DMS 273 treated with DMSO at 0.1 percent for 48 hours (cell line): Measurements from ENCODE around the gene TKFC.

ENCODE experiments used
- DNase-seq: peaks from one replicate; lab custom pipeline; 2025; lab: John Stamatoyannopoulos, UW

TKFC gene, protein sequence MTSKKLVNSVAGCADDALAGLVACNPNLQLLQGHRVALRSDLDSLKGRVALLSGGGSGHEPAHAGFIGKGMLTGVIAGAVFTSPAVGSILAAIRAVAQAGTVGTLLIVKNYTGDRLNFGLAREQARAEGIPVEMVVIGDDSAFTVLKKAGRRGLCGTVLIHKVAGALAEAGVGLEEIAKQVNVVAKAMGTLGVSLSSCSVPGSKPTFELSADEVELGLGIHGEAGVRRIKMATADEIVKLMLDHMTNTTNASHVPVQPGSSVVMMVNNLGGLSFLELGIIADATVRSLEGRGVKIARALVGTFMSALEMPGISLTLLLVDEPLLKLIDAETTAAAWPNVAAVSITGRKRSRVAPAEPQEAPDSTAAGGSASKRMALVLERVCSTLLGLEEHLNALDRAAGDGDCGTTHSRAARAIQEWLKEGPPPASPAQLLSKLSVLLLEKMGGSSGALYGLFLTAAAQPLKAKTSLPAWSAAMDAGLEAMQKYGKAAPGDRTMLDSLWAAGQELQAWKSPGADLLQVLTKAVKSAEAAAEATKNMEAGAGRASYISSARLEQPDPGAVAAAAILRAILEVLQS

GRCh38 chr11:61332797-61333549 lies at the start of gene TKFC, which contains the start of gene DDB1:
Gene TKFC, plus strand, starts transcription at chr11:61333228. Its CDS starts 1,501 bp downstream, at chr11:61334729.
Gene DDB1, minus strand, starts transcription at chr11:61333105. Its CDS starts 137 bp downstream, at chr11:61332968.
- peak; percentile 61 for DNase-seq

GRCh38 chr11:61283613-61284012 lies 49.4 kb upstream of the TKFC start:
- no peak for DNase-seq

DNA sequence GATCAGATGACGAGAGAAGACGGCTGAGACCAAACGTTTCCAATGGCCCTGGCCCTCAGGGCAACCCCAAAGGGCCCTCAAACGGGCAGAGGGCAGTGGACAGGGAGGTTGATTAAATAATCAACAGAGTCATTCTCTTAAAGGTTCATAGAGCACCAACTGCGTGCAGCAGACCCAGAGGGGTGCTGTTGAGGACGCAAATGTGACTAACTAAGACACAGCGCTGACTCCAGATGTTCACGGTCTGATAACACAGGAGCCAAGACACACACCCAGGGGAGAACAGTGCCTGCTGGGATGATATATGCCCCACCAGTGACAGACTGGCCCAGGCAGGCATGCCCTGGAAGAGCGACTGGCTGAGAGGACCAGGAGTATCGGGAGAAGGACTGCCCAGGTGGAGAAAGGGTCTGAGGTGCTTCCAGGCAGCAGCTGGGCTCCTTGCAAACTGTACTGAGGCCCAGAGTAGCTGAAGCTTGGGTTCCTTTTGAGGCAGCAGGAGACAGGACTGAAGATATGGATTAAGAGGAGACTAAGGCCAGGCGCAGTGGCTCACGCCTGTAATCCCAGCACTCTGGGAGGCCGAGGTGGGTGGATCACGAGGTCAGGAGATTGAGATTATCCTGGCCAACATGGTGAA lies 45.6 kb upstream of the TKFC start:
- DNase-seq: no peak

DNA sequence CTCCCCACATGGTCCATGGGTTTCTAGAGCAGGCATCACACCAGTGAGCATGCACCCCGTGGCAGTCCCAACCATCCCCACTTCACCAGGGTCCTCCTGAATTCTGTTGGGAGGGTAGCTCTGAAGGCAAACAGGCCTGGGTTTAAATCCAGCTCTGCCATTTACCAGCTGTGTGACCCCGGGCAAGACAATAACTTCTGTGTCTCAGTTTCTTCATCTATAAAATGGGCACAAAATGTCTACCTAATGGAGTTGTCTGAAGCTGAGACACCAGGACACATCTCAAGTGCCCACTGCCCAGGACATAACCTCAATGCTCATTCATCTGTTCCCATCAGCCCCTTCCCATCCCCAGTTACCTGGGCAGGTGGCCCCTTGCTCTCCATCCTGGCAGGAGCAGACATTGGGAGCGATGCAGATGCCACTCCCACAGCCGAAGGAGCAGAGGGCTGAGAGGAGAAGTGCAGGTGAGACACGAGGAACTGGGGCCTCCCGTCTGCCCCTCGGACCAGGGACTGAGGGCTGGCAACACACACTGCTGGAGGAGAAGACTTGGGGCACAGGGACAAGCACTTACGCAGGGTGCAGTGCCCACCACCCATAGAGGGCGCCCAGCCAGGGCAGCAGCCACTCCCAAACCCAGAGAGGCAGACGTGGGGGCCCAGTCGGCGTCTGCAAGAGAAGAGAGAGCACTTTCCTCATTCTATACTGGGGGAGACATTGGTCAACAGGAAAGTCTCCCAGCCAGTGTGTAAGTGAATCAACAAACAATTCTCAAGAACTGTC lies 41.9 kb upstream of the TKFC start:
- DNase-seq: no peak

DNA sequence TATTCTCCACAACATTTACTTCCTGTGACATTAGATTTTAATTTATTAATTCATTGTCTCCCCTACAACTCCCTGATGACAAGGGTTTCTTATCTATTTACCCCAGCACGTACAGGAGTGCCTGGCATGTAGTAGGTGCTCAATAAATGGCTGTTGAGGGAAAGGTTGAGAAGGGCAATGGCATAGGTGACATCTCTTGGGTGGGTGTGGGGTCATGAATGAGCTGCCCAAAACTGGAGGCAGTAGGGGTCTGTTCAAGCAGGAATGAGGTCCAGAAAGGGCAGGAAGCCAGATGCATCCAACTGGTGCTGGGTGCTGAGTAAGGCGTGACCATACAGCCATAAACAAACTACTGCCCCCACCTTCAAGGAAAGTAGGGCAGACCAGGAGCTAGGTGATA lies 40.7 kb upstream of the TKFC start:
- no peak for DNase-seq

GRCh38 chr11:61293867-61294716 lies 38.9 kb upstream of the TKFC start:
- peak; percentile 12 for DNase-seq

DNA sequence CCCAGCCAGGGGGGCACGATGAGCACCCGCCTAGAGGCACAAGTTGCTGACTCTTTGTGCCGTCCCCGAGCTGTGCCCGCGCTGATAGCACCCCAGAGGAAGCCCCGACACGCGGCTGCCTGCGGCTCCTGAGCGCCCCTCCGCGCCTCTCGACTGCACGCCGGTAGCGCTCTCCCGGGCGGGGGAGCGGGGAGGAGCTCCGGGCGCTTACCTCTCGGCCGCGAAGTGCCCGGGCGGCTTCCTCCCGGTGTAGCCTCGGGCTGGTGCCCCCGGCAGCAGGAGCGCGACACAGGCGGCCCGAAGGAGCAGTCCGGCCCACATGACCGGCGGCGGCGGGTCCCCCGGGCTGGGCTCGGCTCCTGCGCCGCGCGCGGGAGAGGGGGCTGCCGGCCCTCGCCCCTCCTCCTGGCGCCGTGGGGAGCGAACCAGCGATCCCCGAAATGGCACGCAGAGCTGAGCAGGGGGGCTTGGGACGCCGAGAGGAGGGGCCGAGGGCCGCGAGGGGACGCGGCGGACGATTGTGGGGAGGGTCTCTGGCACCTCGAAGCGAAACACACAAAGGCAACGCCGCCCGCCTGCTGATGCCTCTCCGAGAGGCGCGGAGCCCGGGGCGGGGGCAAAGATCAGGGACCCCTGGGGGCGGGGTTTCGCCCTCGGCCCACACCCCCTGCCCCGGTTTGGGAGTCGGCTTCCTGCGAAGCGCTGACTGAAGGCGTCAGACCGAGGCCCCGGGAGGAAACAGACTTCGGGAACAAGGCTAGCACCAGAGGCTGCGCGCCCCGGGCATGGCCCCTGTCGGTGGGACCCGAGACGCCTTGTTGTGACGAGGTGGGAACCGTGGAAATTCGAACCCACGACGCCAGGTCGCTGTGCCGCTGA lies 38.1 kb upstream of the TKFC start, which contains the start of gene VWCE:
TSS of gene VWCE (minus strand) at position 600 of the 879 bp plus-strand sequence. CDS start at position 321, 279 bp downstream.
- DNase-seq: peak; percentile 9

- DNase-seq: peak; percentile 22
Observed at GRCh38 chr11:61295596-61295926, 37.5 kb upstream of the TKFC start.

GRCh38 chr11:61297341-61297740 lies 35.7 kb upstream of the TKFC start:
- no peak for DNase-seq

- DNase-seq: no peak
Observed at GRCh38 chr11:61297746-61298145, 35.3 kb upstream of the TKFC start.

- DNase-seq: no peak
Observed at GRCh38 chr11:61298663-61299244, 34.3 kb upstream of the TKFC start.

DNA sequence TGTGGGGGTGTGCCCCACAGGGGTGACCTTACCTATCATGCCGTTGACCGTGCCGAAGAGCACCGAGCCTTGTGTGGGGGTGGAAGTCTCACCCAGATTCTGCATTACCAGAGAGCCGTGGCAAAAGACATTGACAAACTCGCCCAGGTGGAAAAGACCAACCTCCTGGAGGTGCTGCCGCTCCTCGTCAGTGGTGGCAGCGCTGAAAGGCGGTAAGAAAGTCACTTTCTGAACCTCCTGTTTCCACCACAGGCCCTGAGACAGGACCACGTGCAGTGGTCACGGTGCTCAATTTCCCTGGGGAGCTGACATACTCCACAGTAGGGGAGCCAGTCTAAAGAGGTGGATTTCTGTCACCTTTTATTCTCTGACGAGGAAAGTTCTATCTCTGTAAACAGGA lies 30.5 kb upstream of the TKFC start:
- DNase-seq: no peak

DNA sequence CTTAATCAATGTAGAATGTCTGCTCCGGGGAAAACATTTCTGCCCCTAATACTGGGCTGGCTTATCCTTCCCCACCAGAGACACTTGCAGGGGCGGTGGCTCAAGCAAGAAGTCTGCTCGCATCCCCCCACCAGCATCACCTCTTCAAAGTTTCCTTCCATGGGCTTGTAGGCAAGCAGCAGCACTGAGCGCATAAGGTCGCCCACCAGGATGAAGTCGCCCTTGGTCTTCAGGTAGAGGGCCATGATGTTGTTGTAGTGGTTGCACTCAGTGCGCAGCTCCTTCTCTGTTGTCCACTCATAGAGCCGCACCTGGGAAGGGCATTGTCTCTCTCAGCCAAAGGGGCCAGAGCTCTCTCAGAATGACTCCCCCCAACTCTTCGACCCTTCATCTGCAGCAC lies 29.3 kb upstream of the TKFC start:
- DNase-seq: no peak

DNA sequence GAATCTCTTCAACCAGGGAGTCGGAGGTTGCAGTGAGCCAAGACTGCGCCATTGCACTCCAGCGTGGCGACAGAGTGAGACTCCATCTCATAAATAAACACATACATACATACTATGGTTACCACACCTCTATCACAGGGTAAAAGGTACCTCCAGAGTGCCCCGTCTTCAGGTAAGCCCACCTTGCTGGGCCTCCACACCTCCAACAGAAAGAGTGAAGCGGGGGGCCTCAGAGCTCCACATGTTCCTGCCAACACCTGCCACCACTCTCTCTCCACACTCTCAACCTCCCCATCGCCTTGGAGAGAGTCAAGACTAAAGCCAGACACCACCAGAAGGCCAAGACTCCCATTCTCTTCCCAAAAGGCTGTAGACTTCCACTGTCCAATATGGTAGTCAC lies 27.6 kb upstream of the TKFC start:
- DNase-seq: no peak

- DNase-seq: no peak
Observed at GRCh38 chr11:61306221-61306620, 26.8 kb upstream of the TKFC start.

DNA sequence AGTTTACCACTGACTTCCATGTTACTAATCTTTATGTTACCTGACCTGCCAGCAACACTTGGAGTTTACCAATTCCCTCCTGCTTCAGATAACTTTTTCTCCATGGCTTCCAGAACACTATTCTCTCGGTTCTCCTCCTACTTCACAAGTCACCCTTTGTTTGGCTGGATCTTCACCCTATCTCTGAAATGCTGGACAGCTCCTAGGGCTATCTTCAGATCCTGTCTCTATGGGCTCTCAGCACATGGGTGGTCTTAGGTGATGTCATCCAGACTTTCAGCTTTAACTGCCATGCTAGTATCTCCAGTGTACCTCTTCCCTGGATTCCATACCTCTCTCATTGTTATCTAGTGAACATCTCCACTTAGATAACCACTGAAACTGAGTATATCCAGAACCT lies 25.7 kb upstream of the TKFC start:
- no peak for DNase-seq

DNA sequence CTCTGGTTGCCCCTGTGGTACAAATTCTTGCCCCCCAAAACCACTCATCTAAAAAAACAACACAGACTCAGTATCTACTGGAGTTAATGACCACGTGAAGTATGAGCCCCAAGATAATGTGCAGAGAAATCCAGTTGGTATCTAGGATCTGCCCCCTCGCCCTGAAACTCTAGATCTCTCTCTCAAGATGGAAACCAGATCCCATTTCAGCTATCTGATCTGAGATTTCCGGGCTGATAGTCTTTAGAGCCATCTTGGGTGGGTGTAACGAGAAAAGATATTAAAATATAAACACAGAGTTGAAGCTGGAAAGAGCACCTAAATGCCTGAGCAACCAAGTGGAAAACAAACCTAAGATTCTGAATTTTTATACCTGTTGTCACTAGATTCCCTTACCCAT lies 23.9 kb upstream of the TKFC start:
- no peak for DNase-seq

- DNase-seq: no peak
Observed at GRCh38 chr11:61309739-61310138, 23.3 kb upstream of the TKFC start.

GRCh38 chr11:61310749-61311148 lies 22.3 kb upstream of the TKFC start:
- no peak for DNase-seq
